HepG2 (cell line): ENCODE measurements around the gene RSL1D1. TPM values are rescaled to one million over a fixed set of nuclear protein-coding genes. Genes with fewer than 3 reads are reported as not detected.

Experiments
- HDAC6 ChIP-seq: fragments of 200-600 bp; sonication (generic); IDR thresholded peaks from 2 replicates; pipeline ENCODE4 v1.7.0; 2017; ENCODE audit warnings: mild to moderate bottlenecking, antibody characterized with exemption, low read length, low read depth
- HNF4G ChIP-seq, 2 experiments: sonication (generic) in 1 of 2; formaldehyde crosslinking in 1 of 2; IDR thresholded peaks; 2 replicates each; pipeline versions ENCODE4 v1.4.0 to v1.6.1; 2011 to 2020; ENCODE audit warnings: borderline replicate concordance in 2 of 2, low read depth in 2 of 2, mild to moderate bottlenecking in 2 of 2, low read length in 1 of 2, missing genetic modification reagents in 1 of 2, moderate library complexity in 1 of 2
- HOXA5 ChIP-seq: sonication (generic); formaldehyde crosslinking; IDR thresholded peaks from 2 replicates; pipeline ENCODE4 v1.4.0; 2020; ENCODE audit warnings: missing genetic modification reagents
- HOXD1 ChIP-seq: sonication (generic); formaldehyde crosslinking; IDR thresholded peaks from 2 replicates; pipeline ENCODE4 v1.5.0; 2020; ENCODE audit warnings: missing genetic modification reagents
- ISL2 ChIP-seq: sonication (generic); formaldehyde crosslinking; IDR thresholded peaks from 2 replicates; pipeline ENCODE4 v1.5.0; 2020; ENCODE audit warnings: missing genetic modification reagents
- KLF16 ChIP-seq, 2 experiments: sonication (generic) in 1 of 2; formaldehyde crosslinking in 1 of 2; IDR thresholded peaks; 2 replicates each; pipeline versions ENCODE4 v1.6.1 to v1.8.0; 2016 to 2023; ENCODE audit warnings: missing genetic modification reagents in 2 of 2, missing compliant biosample characterization in 1 of 2
- NFIC ChIP-seq: IDR thresholded peaks from 2 replicates; pipeline ENCODE4 v1.6.1; 2012; ENCODE audit warnings: mild to moderate bottlenecking, low read length, inconsistent platforms
- PATZ1 ChIP-seq: sonication (generic); formaldehyde crosslinking; IDR thresholded peaks from 2 replicates; pipeline ENCODE4 v1.4.0; 2020; ENCODE audit warnings: missing genetic modification reagents
- RAD21 ChIP-seq: fragments of 450-650 bp; formaldehyde crosslinking; IDR thresholded peaks from 2 replicates; pipeline ENCODE4 v1.5.0; 2020; ENCODE audit warnings: mild to moderate bottlenecking
- RCOR2 ChIP-seq: IDR thresholded peaks from 2 replicates; pipeline ENCODE4 v1.6.1; 2016; ENCODE audit warnings: missing biosample characterization, missing genetic modification reagents
- SRSF9 ChIP-seq: fragments of 200-400 bp; formaldehyde crosslinking; IDR thresholded peaks from 2 replicates; pipeline ENCODE4 v1.6.1; 2018; ENCODE audit warnings: borderline replicate concordance, mild to moderate bottlenecking, low read depth, low read length; ENCODE audit not compliant: insufficient read depth, poor library complexity, severe bottlenecking
- ZMYM4 ChIP-seq: sonication (generic); formaldehyde crosslinking; IDR thresholded peaks from 2 replicates; pipeline ENCODE4 v1.8.1; 2023; ENCODE audit warnings: mild to moderate bottlenecking, missing genetic modification reagents
- ZNF30 ChIP-seq: sonication (generic); formaldehyde crosslinking; IDR thresholded peaks from 2 replicates; pipeline ENCODE4 v1.5.0; 2020; ENCODE audit warnings: mild to moderate bottlenecking, missing genetic modification reagents
- ZNF331 ChIP-seq: sonication (generic); formaldehyde crosslinking; IDR thresholded peaks from 2 replicates; pipeline ENCODE4 v1.4.0; 2020; ENCODE audit warnings: missing genetic modification reagents
- ZNF335 ChIP-seq: sonication (generic); formaldehyde crosslinking; IDR thresholded peaks from 2 replicates; pipeline ENCODE4 v1.4.0; 2020; ENCODE audit warnings: missing genetic modification reagents
- ZNF597 ChIP-seq: sonication (generic); formaldehyde crosslinking; IDR thresholded peaks from 2 replicates; pipeline ENCODE4 v1.5.0; 2020; ENCODE audit warnings: missing genetic modification reagents
- ZNF747 ChIP-seq: sonication (generic); formaldehyde crosslinking; IDR thresholded peaks from 2 replicates; pipeline ENCODE4 v1.8.1; 2023; ENCODE audit warnings: missing genetic modification reagents, mild to moderate bottlenecking, borderline replicate concordance
- polyA plus RNA-seq, 8 experiments: library from polyadenylated mRNA; depleted of rRNA in 3 of 8; stranded (reverse) in 7 of 8; unstranded in 1 of 8; fragments of >200 nt; fragmentation: Illumina TruSeq in 4 of 8; extraction: Trizol in 4 of 8; gene quantifications; 2 replicates each; pipeline versions ENCODE4 v1.2.1 to v1.2.3, GENCODE V29; 2011 to 2016; ENCODE audit warnings: low read depth in 4 of 8, missing spikeins in 1 of 8, mixed read lengths in 1 of 8; ENCODE audit not compliant: insufficient read depth in 1 of 8
- total RNA-seq, 5 experiments: library from RNA; depleted of rRNA; stranded (reverse); fragments of >200 nt; fragmentation: Illumina TruSeq; extraction: Trizol; gene quantifications; 2 replicates each; pipeline ENCODE4 v1.2.3, GENCODE V29; 2016; ENCODE audit warnings: low read depth in 1 of 5
- TF ChIP-seq, protein P1 (sequence below): sonication (generic); formaldehyde crosslinking; IDR thresholded peaks from 2 replicates; pipeline ENCODE4 v1.4.0; 2020; ENCODE audit warnings: missing genetic modification reagents, low read depth, mild to moderate bottlenecking, borderline replicate concordance
- TF ChIP-seq, protein P2 (sequence below): sonication (generic); formaldehyde crosslinking; IDR thresholded peaks from 2 replicates; pipeline ENCODE4 v1.4.0; 2020; ENCODE audit warnings: missing genetic modification reagents

Gene RSL1D1
- total and polyA plus RNA-seq, 2 of the 13 experiments (the other 11 are each of a cell fraction or from before 2014, with no cell fraction given) = 187 to 343 TPM

GRCh38 chr16:11869353-11870228 lies 18.2 kb upstream of the RSL1D1 start (continued):
- TF ChIP-seq, protein P1, sequence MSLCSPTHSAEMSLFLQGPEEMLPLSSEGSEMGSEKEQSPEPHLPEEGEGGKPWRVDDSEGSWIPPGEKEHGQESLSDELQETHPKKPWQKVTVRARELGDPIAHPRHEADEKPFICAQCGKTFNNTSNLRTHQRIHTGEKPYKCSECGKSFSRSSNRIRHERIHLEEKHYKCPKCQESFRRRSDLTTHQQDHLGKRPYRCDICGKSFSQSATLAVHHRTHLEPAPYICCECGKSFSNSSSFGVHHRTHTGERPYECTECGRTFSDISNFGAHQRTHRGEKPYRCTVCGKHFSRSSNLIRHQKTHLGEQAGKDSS (CRISPR knock-in tag) = peak; percentile 55; the same call in 1 of the 2 replicates
- TF ChIP-seq ZNF597 (no peak), ZNF30 (CRISPR knock-in tag) (no peak), SRSF9 (no peak), ZMYM4 (CRISPR knock-in tag) (peak; percentile 61; the same call in 1 of the 2 replicates), ZNF335 (CRISPR knock-in tag) (no peak), ZNF331 (CRISPR knock-in tag) (peak; percentile 91), PATZ1 (no peak), ISL2 (CRISPR knock-in tag) (peak; percentile 75), ZNF747 (CRISPR knock-in tag) (peak; percentile 22; the same call in 1 of the 2 replicates), RAD21 (CRISPR knock-in tag) (0 out of 2 replicates have a peak, but pooled peaks have one; percentile 10), HDAC6 (no peak), HNF4G (IDR thresholded peaks at IDR 0.05; ENCODE audit: borderline replicate concordance, low read depth, low read length) (peak; percentile 98), HNF4G (CRISPR knock-in tag; IDR thresholded peaks at IDR 0.05; ENCODE audit: borderline replicate concordance, low read depth) (peak; percentile 90), NFIC (peak; percentile 47; the same call in 1 of the 2 replicates), HOXA5 (CRISPR knock-in tag) (peak; percentile 45; the same call in 1 of the 2 replicates), HOXD1 (CRISPR knock-in tag) (no peak), RCOR2 (CRISPR knock-in tag) (peak; percentile 97), KLF16 (CRISPR knock-in tag; IDR thresholded peaks at IDR 0.05) (peak in 1 of 2 experiments; percentile 47; a peak in 1 of 4 replicates)
- TF ChIP-seq, protein P2, sequence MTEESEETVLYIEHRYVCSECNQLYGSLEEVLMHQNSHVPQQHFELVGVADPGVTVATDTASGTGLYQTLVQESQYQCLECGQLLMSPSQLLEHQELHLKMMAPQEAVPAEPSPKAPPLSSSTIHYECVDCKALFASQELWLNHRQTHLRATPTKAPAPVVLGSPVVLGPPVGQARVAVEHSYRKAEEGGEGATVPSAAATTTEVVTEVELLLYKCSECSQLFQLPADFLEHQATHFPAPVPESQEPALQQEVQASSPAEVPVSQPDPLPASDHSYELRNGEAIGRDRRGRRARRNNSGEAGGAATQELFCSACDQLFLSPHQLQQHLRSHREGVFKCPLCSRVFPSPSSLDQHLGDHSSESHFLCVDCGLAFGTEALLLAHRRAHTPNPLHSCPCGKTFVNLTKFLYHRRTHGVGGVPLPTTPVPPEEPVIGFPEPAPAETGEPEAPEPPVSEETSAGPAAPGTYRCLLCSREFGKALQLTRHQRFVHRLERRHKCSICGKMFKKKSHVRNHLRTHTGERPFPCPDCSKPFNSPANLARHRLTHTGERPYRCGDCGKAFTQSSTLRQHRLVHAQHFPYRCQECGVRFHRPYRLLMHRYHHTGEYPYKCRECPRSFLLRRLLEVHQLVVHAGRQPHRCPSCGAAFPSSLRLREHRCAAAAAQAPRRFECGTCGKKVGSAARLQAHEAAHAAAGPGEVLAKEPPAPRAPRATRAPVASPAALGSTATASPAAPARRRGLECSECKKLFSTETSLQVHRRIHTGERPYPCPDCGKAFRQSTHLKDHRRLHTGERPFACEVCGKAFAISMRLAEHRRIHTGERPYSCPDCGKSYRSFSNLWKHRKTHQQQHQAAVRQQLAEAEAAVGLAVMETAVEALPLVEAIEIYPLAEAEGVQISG = 0 out of 2 replicates have a peak, but pooled peaks have one; percentile 38
